CD4-positive, CD25-positive, alpha-beta regulatory T cell (primary cell): ENCODE data around the gene IRS2. TPM values are rescaled to one million over a fixed set of nuclear protein-coding genes. Genes with fewer than 3 reads are reported as not detected.

Experiments
- ATAC-seq, 2 donors: fragments of 150-1000 bp; cut with Tn5 transposase; one replicate each; pipeline ENCODE4 v1.10.0; 2021; ENCODE audit warnings: low read depth in 2 of 2, moderate number of reproducible peaks in 2 of 2, moderate library complexity in 1 of 2
- DNase-seq, 3 donors: peaks; one replicate each; pipeline versions ENCODE4 v3.0.0 to v3.0.0-alpha.2; 2012 to 2022; ENCODE audit warnings: mixed read lengths in 1 of 3
- H3K27ac ChIP-seq: one replicate; pipeline ENCODE4 v1.7.0; 2013; ENCODE audit warnings: mild to moderate bottlenecking, low read length; ENCODE audit not compliant: insufficient read depth, poor library complexity, severe bottlenecking
- H3K27me3 ChIP-seq: one replicate; pipeline ENCODE4 v1.7.0; 2013; ENCODE audit warnings: low read length; ENCODE audit not compliant: control insufficient read depth, insufficient read depth
- H3K36me3 ChIP-seq: one replicate; pipeline ENCODE4 v1.7.0; 2013; ENCODE audit warnings: mild to moderate bottlenecking, low read length, moderate library complexity; ENCODE audit not compliant: control insufficient read depth, insufficient read depth
- H3K4me1 ChIP-seq: 2 replicates; pipeline ENCODE4 v1.7.0; 2013; ENCODE audit warnings: mild to moderate bottlenecking, low read length; ENCODE audit not compliant: insufficient read depth, control insufficient read depth, poor library complexity, severe bottlenecking
- H3K4me3 ChIP-seq: one replicate; pipeline ENCODE4 v1.7.0; 2013; ENCODE audit warnings: low read depth, mild to moderate bottlenecking, low read length, moderate library complexity
- H3K9me3 ChIP-seq, 2 experiments: 1 replicate in 1 of 2; 2 replicates in 1 of 2; pipeline ENCODE4 v1.7.0; 2013; ENCODE audit warnings: low read length in 2 of 2, mild to moderate bottlenecking in 1 of 2, moderate library complexity in 1 of 2; ENCODE audit not compliant: control insufficient read depth in 2 of 2
- H3K27ac Mint-ChIP-seq, 3 donors: one replicate each; pipeline ENCODE4 v1.8.0; 2020 to 2022; ENCODE audit warnings: mild to moderate bottlenecking in 3 of 3, mixed read lengths in 3 of 3, moderate library complexity in 2 of 3
- H3K27me3 Mint-ChIP-seq: one replicate; pipeline ENCODE4 v1.8.0; 2022; ENCODE audit warnings: mild to moderate bottlenecking, mixed read lengths
- H3K36me3 Mint-ChIP-seq: one replicate; pipeline ENCODE4 v1.8.0; 2020; ENCODE audit warnings: mixed read lengths
- H3K4me1 Mint-ChIP-seq, 4 donors: one replicate each; pipeline ENCODE4 v1.8.0; 2020 to 2022; ENCODE audit warnings: mixed read lengths in 4 of 4, mild to moderate bottlenecking in 1 of 4
- H3K4me3 Mint-ChIP-seq, 4 donors: one replicate each; pipeline ENCODE4 v1.8.0; 2020 to 2022; ENCODE audit warnings: mild to moderate bottlenecking in 4 of 4, mixed read lengths in 4 of 4, moderate library complexity in 3 of 4
- H3K9me3 Mint-ChIP-seq, 7 donors: one replicate each; pipeline ENCODE4 v1.8.0; 2020 to 2022; ENCODE audit warnings: mixed read lengths in 7 of 7, mild to moderate bottlenecking in 3 of 7, moderate library complexity in 2 of 7
- polyA plus RNA-seq, 4 donors: library from polyadenylated mRNA; unstranded; fragments of 300-500 nt; fragmentation: Illumina TruSeq; gene quantifications; one replicate each; pipeline ENCODE4 v1.2.3, GENCODE V29; 2021
- total RNA-seq: library from RNA; stranded (reverse); gene quantifications from one replicate; pipeline ENCODE4 v1.2.3, GENCODE V29; 2022

IRS2 gene
- total and polyA plus RNA-seq, 5 donors from 2014 or later: 1.9 to 86.7 (median 2.7) TPM

DNA sequence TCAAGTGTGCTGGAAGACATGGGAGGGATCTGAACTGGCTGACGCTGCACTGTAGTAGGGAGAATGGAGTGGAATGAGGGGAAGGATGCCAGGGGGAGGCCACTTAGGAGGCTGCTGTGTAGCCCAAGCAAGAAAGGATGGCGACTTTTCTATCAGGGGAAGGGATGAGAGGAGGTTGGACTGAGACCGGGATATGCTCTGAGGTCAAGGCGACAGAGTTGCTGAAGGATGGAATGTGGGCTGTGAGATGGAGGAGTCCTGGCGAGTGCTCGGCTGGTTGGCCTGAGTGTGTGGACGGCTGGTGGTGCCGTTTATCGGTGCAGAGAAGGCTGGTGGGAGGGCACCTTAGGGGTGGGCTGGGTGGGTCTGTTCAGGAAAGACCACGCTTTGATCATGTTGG, 45.7 kb downstream of the IRS2 start:
- DNase-seq (no peak), ATAC-seq (no peak)
- Mint-ChIP-seq H3K36me3 (no peaks in the 10 kb centered on the region), H3K9me3 (peaks cover 0 to 2% (median 0%) of the 10 kb centered on the region in 7 donors), H3K4me3 (no peak overlapping the region), H3K27me3 (peaks cover 10% of the 10 kb centered on the region), H3K27ac (peak overlapping the region in 2 of 3 donors; percentile 20 to 45), H3K4me1 (peaks cover 0 to 11% (median 2%) of the 10 kb centered on the region in 4 donors)
- Histone ChIP-seq H3K4me3 (no peak overlapping the region), H3K27ac (no peak overlapping the region), H3K4me1 (peaks cover 3% of the 10 kb centered on the region), H3K27me3 (no peaks in the 10 kb centered on the region), H3K9me3 (no peaks in the 10 kb centered on the region), H3K36me3 (no peaks in the 10 kb centered on the region)

GRCh38 chr13:109740121-109740520, 46.3 kb downstream of the IRS2 start:
- no peak overlapping the region for H3K4me3 ChIP-seq
- H3K9me3 Mint-ChIP-seq: peaks cover 0 to 2% (median 0%) of the 10 kb centered on the region in 7 donors
- no peak overlapping the region for H3K27ac ChIP-seq
- H3K27me3 Mint-ChIP-seq: peaks cover 10% of the 10 kb centered on the region
- no peak for ATAC-seq
- H3K4me1 Mint-ChIP-seq: peaks cover 0 to 11% (median 2%) of the 10 kb centered on the region in 4 donors
- H3K9me3 ChIP-seq: no peaks in the 10 kb centered on the region
- no peaks in the 10 kb centered on the region for H3K27me3 ChIP-seq
- no peak overlapping the region for H3K4me3 Mint-ChIP-seq
- no peaks in the 10 kb centered on the region for H3K36me3 Mint-ChIP-seq
- peaks cover 3% of the 10 kb centered on the region for H3K4me1 ChIP-seq
- no peaks in the 10 kb centered on the region for H3K36me3 ChIP-seq
- no peak for DNase-seq
- peak overlapping the region in 2 of 3 donors; percentile 20 to 45 for H3K27ac Mint-ChIP-seq

- no peak for DNase-seq
- Mint-ChIP-seq H3K27me3 (peaks cover 5% of the 10 kb centered on the region), H3K4me1 (peaks cover 0 to 3% (median 0%) of the 10 kb centered on the region in 4 donors), H3K36me3 (no peaks in the 10 kb centered on the region), H3K9me3 (peaks cover 0 to 2% (median 0%) of the 10 kb centered on the region in 7 donors), H3K27ac (no peak overlapping the region), H3K4me3 (no peak overlapping the region)
- Histone ChIP-seq H3K4me1 (no peaks in the 10 kb centered on the region), H3K9me3 (no peaks in the 10 kb centered on the region), H3K36me3 (no peaks in the 10 kb centered on the region), H3K27ac (no peak overlapping the region), H3K4me3 (no peak overlapping the region), H3K27me3 (no peaks in the 10 kb centered on the region)
- ATAC-seq: no peak
Measured at GRCh38 chr13:109738298-109738746, 48.1 kb downstream of the IRS2 start.

GRCh38 chr13:109737606-109738005, 48.8 kb downstream of the IRS2 start:
- DNase-seq (no peak), ATAC-seq (no peak)
- H3K9me3 Mint-ChIP-seq: peaks cover 0 to 2% (median 0%) of the 10 kb centered on the region in 7 donors
- Histone ChIP-seq H3K27me3 (no peaks in the 10 kb centered on the region), H3K27ac (no peak overlapping the region), H3K36me3 (no peaks in the 10 kb centered on the region), H3K4me1 (no peaks in the 10 kb centered on the region), H3K9me3 (no peaks in the 10 kb centered on the region), H3K4me3 (no peak overlapping the region)
- peak overlapping the region in 1 of 3 donors; percentile 8 for H3K27ac Mint-ChIP-seq
- no peaks in the 10 kb centered on the region for H3K27me3 Mint-ChIP-seq
- H3K4me3 Mint-ChIP-seq: no peak overlapping the region
- no peaks in the 10 kb centered on the region for H3K4me1 Mint-ChIP-seq
- no peaks in the 10 kb centered on the region for H3K36me3 Mint-ChIP-seq

DNA sequence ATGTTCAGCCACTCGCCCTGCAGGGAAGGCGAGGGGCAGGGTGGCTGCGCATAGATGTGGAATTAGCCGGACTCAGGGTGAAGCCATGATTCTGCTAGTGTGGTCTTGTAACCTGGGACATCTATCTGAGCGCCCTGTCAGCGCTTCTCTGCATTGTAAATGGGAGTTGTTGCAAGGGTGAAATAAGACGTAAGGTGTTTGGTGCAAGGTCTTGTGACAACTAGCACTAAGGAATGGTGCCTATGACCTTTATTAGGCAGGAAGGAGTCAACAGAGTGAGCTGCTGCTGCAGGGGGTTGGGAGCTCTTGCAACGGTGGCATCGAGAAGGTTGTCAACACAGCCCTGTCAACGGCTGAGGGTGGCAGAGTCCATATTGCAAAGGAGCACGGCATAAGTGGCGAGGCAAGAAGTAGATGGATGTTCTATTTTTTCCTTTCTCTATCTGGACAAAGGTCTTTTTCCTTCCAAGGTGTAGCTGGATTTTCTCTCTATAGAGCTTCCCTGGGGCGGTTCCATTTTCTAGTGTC, 49.3 kb downstream of the IRS2 start:
- H3K27ac Mint-ChIP-seq: peak overlapping the region in 1 of 3 donors; percentile 8
- no peaks in the 10 kb centered on the region for H3K27me3 ChIP-seq
- H3K9me3 Mint-ChIP-seq: peaks cover 0 to 2% (median 0%) of the 10 kb centered on the region in 7 donors
- H3K36me3 Mint-ChIP-seq: no peaks in the 10 kb centered on the region
- no peaks in the 10 kb centered on the region for H3K9me3 ChIP-seq
- H3K36me3 ChIP-seq: no peaks in the 10 kb centered on the region
- no peak overlapping the region for H3K4me3 ChIP-seq
- H3K4me1 ChIP-seq: no peaks in the 10 kb centered on the region
- H3K4me1 Mint-ChIP-seq: no peaks in the 10 kb centered on the region
- no peak overlapping the region for H3K4me3 Mint-ChIP-seq
- no peaks in the 10 kb centered on the region for H3K27me3 Mint-ChIP-seq
- H3K27ac ChIP-seq: no peak overlapping the region
- DNase-seq (no peak), ATAC-seq (no peak)

DNA sequence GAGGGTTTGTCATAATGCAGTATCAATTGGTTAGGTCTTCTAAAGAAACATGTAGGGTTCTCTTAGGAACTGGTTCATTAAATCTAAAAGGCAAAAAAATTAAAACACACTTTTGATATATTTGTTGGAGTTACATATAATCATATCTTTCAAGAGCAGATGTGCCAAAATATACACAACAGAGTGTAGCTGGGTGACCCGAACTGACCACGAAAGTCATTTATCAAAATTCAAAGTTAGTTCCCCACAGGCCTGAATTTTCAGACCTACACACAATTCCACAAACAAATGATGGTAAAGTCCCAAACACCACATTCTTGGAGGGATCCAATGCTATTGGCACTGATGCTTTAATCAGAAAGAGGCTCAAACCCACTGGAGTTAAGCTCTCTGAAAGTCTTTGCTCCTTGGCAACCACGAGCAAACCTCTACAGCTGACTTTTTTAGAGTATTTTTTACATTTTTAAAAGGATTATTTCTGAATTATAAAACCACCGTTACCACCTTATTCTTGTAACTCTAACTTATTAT, 50.9 kb downstream of the IRS2 start:
- Mint-ChIP-seq H3K9me3 (peaks cover 0 to 2% (median 0%) of the 10 kb centered on the region in 7 donors), H3K4me3 (no peak overlapping the region), H3K27ac (no peak overlapping the region), H3K27me3 (no peaks in the 10 kb centered on the region), H3K4me1 (peaks cover 0 to 3% (median 0%) of the 10 kb centered on the region in 4 donors), H3K36me3 (no peaks in the 10 kb centered on the region)
- H3K27ac ChIP-seq: no peak overlapping the region
- no peaks in the 10 kb centered on the region for H3K27me3 ChIP-seq
- no peaks in the 10 kb centered on the region for H3K9me3 ChIP-seq
- no peak for ATAC-seq
- H3K4me3 ChIP-seq: no peak overlapping the region
- no peaks in the 10 kb centered on the region for H3K36me3 ChIP-seq
- no peaks in the 10 kb centered on the region for H3K4me1 ChIP-seq
- DNase-seq: no peak

- Histone ChIP-seq H3K4me3 (no peak overlapping the region), H3K4me1 (no peaks in the 10 kb centered on the region), H3K27me3 (no peaks in the 10 kb centered on the region), H3K27ac (no peak overlapping the region), H3K9me3 (no peaks in the 10 kb centered on the region), H3K36me3 (no peaks in the 10 kb centered on the region)
- DNase-seq (no peak), ATAC-seq (no peak)
- Mint-ChIP-seq H3K4me1 (peaks cover 0 to 3% (median 0%) of the 10 kb centered on the region in 4 donors), H3K4me3 (no peak overlapping the region), H3K27me3 (peaks cover 8% of the 10 kb centered on the region), H3K27ac (peak overlapping the region in 1 of 3 donors; percentile 32), H3K9me3 (peaks cover 0 to 2% (median 0%) of the 10 kb centered on the region in 7 donors), H3K36me3 (no peaks in the 10 kb centered on the region)
Measured at GRCh38 chr13:109734002-109734785, 52.2 kb downstream of the IRS2 start.
